ENCODE measurements around the gene RAX.

DNA sequence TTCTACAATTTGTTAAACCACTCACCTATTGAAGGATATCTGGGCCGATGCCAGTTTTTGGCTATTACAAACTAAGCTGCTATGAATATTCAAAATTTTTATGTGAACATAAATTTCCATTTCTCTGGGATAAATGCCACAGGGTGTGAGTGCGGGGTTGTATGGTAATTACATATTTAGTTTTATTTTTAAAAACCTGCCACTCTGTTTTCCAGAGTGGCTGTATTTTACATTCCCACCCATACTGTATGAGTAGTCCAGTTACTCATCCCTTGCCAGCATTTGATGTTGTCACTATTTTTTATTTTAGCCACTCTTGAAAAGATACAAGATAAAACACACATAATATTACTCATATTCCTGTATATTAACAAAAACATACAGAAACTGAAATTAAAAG is 30.3 kb downstream of the RAX start:
- TF ChIP-seq JAZF1 (CRISPR knock-in tag; IDR thresholded peaks at IDR 0.05) = no peak
- TF ChIP-seq, protein P1, sequence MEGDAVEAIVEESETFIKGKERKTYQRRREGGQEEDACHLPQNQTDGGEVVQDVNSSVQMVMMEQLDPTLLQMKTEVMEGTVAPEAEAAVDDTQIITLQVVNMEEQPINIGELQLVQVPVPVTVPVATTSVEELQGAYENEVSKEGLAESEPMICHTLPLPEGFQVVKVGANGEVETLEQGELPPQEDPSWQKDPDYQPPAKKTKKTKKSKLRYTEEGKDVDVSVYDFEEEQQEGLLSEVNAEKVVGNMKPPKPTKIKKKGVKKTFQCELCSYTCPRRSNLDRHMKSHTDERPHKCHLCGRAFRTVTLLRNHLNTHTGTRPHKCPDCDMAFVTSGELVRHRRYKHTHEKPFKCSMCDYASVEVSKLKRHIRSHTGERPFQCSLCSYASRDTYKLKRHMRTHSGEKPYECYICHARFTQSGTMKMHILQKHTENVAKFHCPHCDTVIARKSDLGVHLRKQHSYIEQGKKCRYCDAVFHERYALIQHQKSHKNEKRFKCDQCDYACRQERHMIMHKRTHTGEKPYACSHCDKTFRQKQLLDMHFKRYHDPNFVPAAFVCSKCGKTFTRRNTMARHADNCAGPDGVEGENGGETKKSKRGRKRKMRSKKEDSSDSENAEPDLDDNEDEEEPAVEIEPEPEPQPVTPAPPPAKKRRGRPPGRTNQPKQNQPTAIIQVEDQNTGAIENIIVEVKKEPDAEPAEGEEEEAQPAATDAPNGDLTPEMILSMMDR (IDR thresholded peaks at IDR 0.05) = no peak
- no peak for TF ChIP-seq JUN (CRISPR knock-in tag; IDR thresholded peaks at IDR 0.05)
- no peak for TF ChIP-seq SMAD3 (CRISPR knock-in tag; IDR thresholded peaks at IDR 0.05; ENCODE audit: borderline replicate concordance)
- TF ChIP-seq, protein P2, sequence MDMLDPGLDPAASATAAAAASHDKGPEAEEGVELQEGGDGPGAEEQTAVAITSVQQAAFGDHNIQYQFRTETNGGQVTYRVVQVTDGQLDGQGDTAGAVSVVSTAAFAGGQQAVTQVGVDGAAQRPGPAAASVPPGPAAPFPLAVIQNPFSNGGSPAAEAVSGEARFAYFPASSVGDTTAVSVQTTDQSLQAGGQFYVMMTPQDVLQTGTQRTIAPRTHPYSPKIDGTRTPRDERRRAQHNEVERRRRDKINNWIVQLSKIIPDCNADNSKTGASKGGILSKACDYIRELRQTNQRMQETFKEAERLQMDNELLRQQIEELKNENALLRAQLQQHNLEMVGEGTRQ (CRISPR knock-in tag; IDR thresholded peaks at IDR 0.05) = no peak
- no peak for TF ChIP-seq NR1H2 (CRISPR knock-in tag; IDR thresholded peaks at IDR 0.05)
- TF ChIP-seq, protein P3, sequence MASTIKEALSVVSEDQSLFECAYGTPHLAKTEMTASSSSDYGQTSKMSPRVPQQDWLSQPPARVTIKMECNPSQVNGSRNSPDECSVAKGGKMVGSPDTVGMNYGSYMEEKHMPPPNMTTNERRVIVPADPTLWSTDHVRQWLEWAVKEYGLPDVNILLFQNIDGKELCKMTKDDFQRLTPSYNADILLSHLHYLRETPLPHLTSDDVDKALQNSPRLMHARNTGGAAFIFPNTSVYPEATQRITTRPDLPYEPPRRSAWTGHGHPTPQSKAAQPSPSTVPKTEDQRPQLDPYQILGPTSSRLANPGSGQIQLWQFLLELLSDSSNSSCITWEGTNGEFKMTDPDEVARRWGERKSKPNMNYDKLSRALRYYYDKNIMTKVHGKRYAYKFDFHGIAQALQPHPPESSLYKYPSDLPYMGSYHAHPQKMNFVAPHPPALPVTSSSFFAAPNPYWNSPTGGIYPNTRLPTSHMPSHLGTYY (CRISPR knock-in tag; IDR thresholded peaks at IDR 0.05) = no peak
- TF ChIP-seq EMX1 (CRISPR knock-in tag; IDR thresholded peaks at IDR 0.05) = no peak
- no peak for TF ChIP-seq ELF4 (CRISPR knock-in tag; IDR thresholded peaks at IDR 0.05; ENCODE audit: low read depth)
- no peak for TF ChIP-seq SP1 (CRISPR knock-in tag; conservative IDR thresholded peaks at IDR 0.05)
- TF ChIP-seq, protein P4, sequence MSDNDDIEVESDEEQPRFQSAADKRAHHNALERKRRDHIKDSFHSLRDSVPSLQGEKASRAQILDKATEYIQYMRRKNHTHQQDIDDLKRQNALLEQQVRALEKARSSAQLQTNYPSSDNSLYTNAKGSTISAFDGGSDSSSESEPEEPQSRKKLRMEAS (CRISPR knock-in tag; IDR thresholded peaks at IDR 0.05) = no peak
- no peak for TF ChIP-seq TEAD1 (CRISPR knock-in tag; IDR thresholded peaks at IDR 0.05)
- no peak for TF ChIP-seq GTF2I (CRISPR knock-in tag; conservative IDR thresholded peaks at IDR 0.05)
